Body of pancreas (tissue), 4 donors: Measurements from ENCODE around the gene CAST.

Experiments
- CTCF ChIP-seq, 7 experiments: fragments of 450-650 bp in 4 of 7; fragments of 200-600 bp in 3 of 7; sonication (generic) in 3 of 7; IDR thresholded peaks; one replicate each; pipeline ENCODE4 v1.5.1; 2016 to 2019; ENCODE audit warnings: antibody characterized with exemption in 7 of 7
- POLR2A ChIP-seq, 3 donors: fragments of 450-650 bp; IDR thresholded peaks; one replicate each; pipeline ENCODE4 v1.6.1; 2016; ENCODE audit warnings: antibody characterized with exemption in 3 of 3, mild to moderate bottlenecking in 2 of 3

DNA sequence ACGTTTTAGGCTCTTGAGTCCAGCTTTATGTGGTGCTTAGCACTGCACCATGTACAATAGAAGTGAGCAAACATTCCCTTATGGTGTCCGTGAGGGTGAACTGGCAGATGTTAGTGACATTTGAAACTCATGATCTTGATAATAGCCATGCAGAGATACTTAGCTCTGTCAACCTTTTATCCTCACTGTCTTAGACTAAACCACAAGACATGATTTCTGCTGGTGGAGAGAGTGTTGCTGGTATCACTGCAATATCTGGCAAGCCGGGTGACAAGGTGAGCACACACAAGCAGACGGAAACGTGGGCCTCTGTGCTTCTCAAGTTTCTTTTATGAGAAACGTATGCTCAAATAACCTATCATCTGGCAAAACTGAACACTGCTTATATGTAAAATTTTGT is 68.4 kb downstream of the CAST start:
- TF ChIP-seq CTCF (IDR thresholded peaks at IDR 0.05), result no peak
- TF ChIP-seq POLR2A (IDR thresholded peaks at IDR 0.05), result no peak
